Caco-2 (cell line): ENCODE results near the gene CXCL10. TPM values are rescaled to one million over a fixed set of nuclear protein-coding genes. Genes with fewer than 3 reads are reported as not detected.
A peak's percentile ranks its signal among the peaks of the same experiment; 100 is the strongest.

Source experiments
- BruUV-seq: library from RNA; stranded (reverse); fragments of 400-500 nt; replicated peaks from 2 replicates; lab custom pipeline; 2021; lab: Mats Ljungman, UMichigan
- CTCF ChIA-PET: fragments of 300-600 bp; sonication (Branson Sonifier 250); formaldehyde crosslinking; loops from one replicate; lab custom pipeline; 2022; ENCODE audit warnings: antibody characterized with exemption; lab: Charles Lee
- POLR2A ChIA-PET: fragments of 300-600 bp; sonication (Branson Sonifier 250); formaldehyde crosslinking; loops from one replicate; lab custom pipeline; 2022; ENCODE audit warnings: antibody characterized with exemption; lab: Charles Lee
- DNase-seq, 2 experiments: peaks; one replicate each; pipeline versions ENCODE4 v3.0.0 to v3.0.0-alpha.2; 2020 to 2022
- H3K27me3 ChIP-seq: replicated peaks from 2 replicates; pipeline ENCODE4 v1.6.0; 2011; ENCODE audit warnings: low read length; ENCODE audit not compliant: control insufficient read depth, insufficient read depth
- H3K36me3 ChIP-seq: 2 replicates; pipeline ENCODE4 v1.5.1; 2011; ENCODE audit warnings: low read length; ENCODE audit not compliant: control insufficient read depth, insufficient read depth
- H3K4me1 ChIP-seq: fragments of 250-450 bp; sonication (Bioruptor Pico); 2 replicates; pipeline ENCODE4 v1.5.1; 2020; ENCODE audit warnings: mild to moderate bottlenecking
- H3K4me3 ChIP-seq: 2 replicates; pipeline ENCODE4 v1.5.1; 2011; ENCODE audit warnings: low read depth, mild to moderate bottlenecking, control low read depth, low read length
- H3K9me3 ChIP-seq: fragments of 250-450 bp; sonication (Bioruptor Pico); 2 replicates; pipeline ENCODE4 v1.5.1; 2020; ENCODE audit warnings: mild to moderate bottlenecking, moderate library complexity
- H3K27ac Mint-ChIP-seq: one replicate; pipeline ENCODE4 v1.8.0; 2022; ENCODE audit warnings: mixed read lengths; ENCODE audit not compliant: unreplicated experiment
- H3K27me3 Mint-ChIP-seq: one replicate; pipeline ENCODE4 v1.8.0; 2022; ENCODE audit warnings: mixed read lengths; ENCODE audit not compliant: insufficient read depth, unreplicated experiment
- H3K36me3 Mint-ChIP-seq: one replicate; pipeline ENCODE4 v1.8.0; 2022; ENCODE audit warnings: mild to moderate bottlenecking, mixed read lengths; ENCODE audit not compliant: insufficient read depth, unreplicated experiment
- H3K4me1 Mint-ChIP-seq: one replicate; pipeline ENCODE4 v1.8.0; 2022; ENCODE audit warnings: low read depth, mixed read lengths; ENCODE audit not compliant: unreplicated experiment
- H3K4me3 Mint-ChIP-seq: one replicate; pipeline ENCODE4 v1.8.0; 2022; ENCODE audit warnings: mild to moderate bottlenecking, moderate library complexity, mixed read lengths; ENCODE audit not compliant: unreplicated experiment
- H3K9me3 Mint-ChIP-seq: one replicate; pipeline ENCODE4 v1.8.0; 2022; ENCODE audit warnings: mixed read lengths; ENCODE audit not compliant: unreplicated experiment
- CTCF ChIP-seq, 2 experiments: fragments of 200-600 bp in 1 of 2; IDR thresholded peaks; 1 replicate in 1 of 2; 2 replicates in 1 of 2; pipeline versions ENCODE4 v1.5.1 to v1.8.0; 2011 to 2022; ENCODE audit warnings: antibody characterized with exemption in 1 of 2, control low read depth in 1 of 2, inconsistent platforms in 1 of 2, low read depth in 1 of 2, low read length in 1 of 2, mild to moderate bottlenecking in 1 of 2, moderate library complexity in 1 of 2; ENCODE audit not compliant: insufficient read depth in 1 of 2, severe bottlenecking in 1 of 2, unreplicated experiment in 1 of 2
- intact Hi-C: fragments of 100-400 bp; cut with micrococcal nuclease; formaldehyde crosslinking; loops from one replicate; pipeline ENCODE4 v1.10.0; 2022; ENCODE audit not compliant: unreplicated experiment
- total RNA-seq: library from RNA; stranded (reverse); gene quantifications from 2 replicates; pipeline ENCODE4 v1.2.3, GENCODE V29; 2022

CXCL10 gene
- total RNA-seq, 1 experiment from 2014 or later: not detected

DNA sequence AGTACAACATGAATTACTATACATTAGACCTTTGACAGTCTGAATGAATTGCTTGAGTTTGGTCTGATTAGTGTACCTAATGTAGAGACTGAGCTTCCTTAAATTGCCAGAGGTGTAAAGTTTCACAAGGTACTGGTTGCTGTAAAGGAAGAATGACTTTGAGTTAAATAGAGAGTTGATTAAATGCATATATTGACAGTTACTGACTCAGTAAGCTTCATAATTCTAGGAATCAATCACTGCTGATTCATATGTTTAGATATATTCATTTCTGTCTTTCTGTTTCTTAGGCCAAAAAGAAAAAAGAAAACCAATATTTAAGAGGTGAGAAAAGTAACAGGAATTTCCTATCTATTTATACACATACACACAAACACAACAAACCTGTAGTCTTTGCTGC lies 35.0 kb upstream of the CXCL10 start:
- ChIA-PET POLR2A (no interaction called here), CTCF (interaction anchor here (1.2 kb wide), 1 partner anchor 29 kb away, joined by 5 read pairs; no protein-coding TSS in a partner anchor)
- DNase-seq: no peak
- no peaks in the 10 kb centered on the region for H3K36me3 ChIP-seq
- no TSS peak for BruUV-seq
- Mint-ChIP-seq H3K9me3 (no peaks in the 10 kb centered on the region), H3K4me3 (peak overlapping the region; percentile 34), H3K4me1 (peaks cover 21% of the 10 kb centered on the region), H3K27me3 (no peaks in the 10 kb centered on the region), H3K27ac (no peak overlapping the region), H3K36me3 (no peaks in the 10 kb centered on the region)
- peaks cover 27% of the 10 kb centered on the region for H3K4me1 ChIP-seq
- TF ChIP-seq CTCF (IDR thresholded peaks at IDR 0.05; ENCODE audit: insufficient read depth in 1 of 2, low read depth in 1 of 2, low read length in 1 of 2, severe bottlenecking in 1 of 2, unreplicated experiment in 1 of 2): no peak
- no peak overlapping the region for H3K4me3 ChIP-seq
- H3K9me3 ChIP-seq: no peaks in the 10 kb centered on the region
- intact Hi-C loops: no loop called here
- H3K27me3 ChIP-seq: no peaks in the 10 kb centered on the region

- ChIA-PET POLR2A (no interaction called here), CTCF (no interaction called here)
- Mint-ChIP-seq H3K27me3 (no peaks in the 10 kb centered on the region), H3K27ac (no peak overlapping the region), H3K4me3 (no peak overlapping the region), H3K4me1 (peaks cover 19% of the 10 kb centered on the region), H3K9me3 (no peaks in the 10 kb centered on the region), H3K36me3 (no peaks in the 10 kb centered on the region)
- Histone ChIP-seq H3K4me1 (peaks cover 19% of the 10 kb centered on the region), H3K36me3 (no peaks in the 10 kb centered on the region), H3K27me3 (no peaks in the 10 kb centered on the region), H3K9me3 (no peaks in the 10 kb centered on the region), H3K4me3 (no peak overlapping the region)
- intact Hi-C loops: no loop called here
- TF ChIP-seq CTCF (IDR thresholded peaks at IDR 0.05; ENCODE audit: insufficient read depth in 1 of 2, low read depth in 1 of 2, low read length in 1 of 2, severe bottlenecking in 1 of 2, unreplicated experiment in 1 of 2): no peak
- DNase-seq: no peak
- BruUV-seq: no TSS peak
These were observed 32.1 kb upstream of the CXCL10 start for GRCh38 chr4:76055421-76055820.

- DNase-seq: no peak
- TF ChIP-seq CTCF (IDR thresholded peaks at IDR 0.05; ENCODE audit: insufficient read depth in 1 of 2, low read depth in 1 of 2, low read length in 1 of 2, severe bottlenecking in 1 of 2, unreplicated experiment in 1 of 2): no peak
- H3K9me3 Mint-ChIP-seq: no peaks in the 10 kb centered on the region
- H3K27ac Mint-ChIP-seq: no peak overlapping the region
- ChIA-PET CTCF (no interaction called here), POLR2A (no interaction called here)
- no peak overlapping the region for H3K4me3 Mint-ChIP-seq
- peaks cover 15% of the 10 kb centered on the region for H3K4me1 Mint-ChIP-seq
- no peaks in the 10 kb centered on the region for H3K36me3 Mint-ChIP-seq
- intact Hi-C loops: no loop called here
- H3K4me3 ChIP-seq: no peak overlapping the region
- H3K4me1 ChIP-seq: peaks cover 15% of the 10 kb centered on the region; the same call in 1 of the 2 replicates
- BruUV-seq: no TSS peak
- no peaks in the 10 kb centered on the region for H3K27me3 Mint-ChIP-seq
- no peaks in the 10 kb centered on the region for H3K27me3 ChIP-seq
- no peaks in the 10 kb centered on the region for H3K9me3 ChIP-seq
- no peaks in the 10 kb centered on the region for H3K36me3 ChIP-seq
These were observed 31.7 kb upstream of the CXCL10 start for GRCh38 chr4:76055016-76055415.
